NCI-H2196 treated with DMSO at 0.1 percent for 48 hours (cell line): ENCODE data around the gene PREX1.
A peak's percentile ranks its signal among the peaks of the same experiment; 100 is the strongest.

Experiments used
- DNase-seq: peaks from one replicate; lab custom pipeline; 2025; ENCODE audit not compliant: unreplicated experiment; lab: John Stamatoyannopoulos, UW

Gene PREX1

DNA sequence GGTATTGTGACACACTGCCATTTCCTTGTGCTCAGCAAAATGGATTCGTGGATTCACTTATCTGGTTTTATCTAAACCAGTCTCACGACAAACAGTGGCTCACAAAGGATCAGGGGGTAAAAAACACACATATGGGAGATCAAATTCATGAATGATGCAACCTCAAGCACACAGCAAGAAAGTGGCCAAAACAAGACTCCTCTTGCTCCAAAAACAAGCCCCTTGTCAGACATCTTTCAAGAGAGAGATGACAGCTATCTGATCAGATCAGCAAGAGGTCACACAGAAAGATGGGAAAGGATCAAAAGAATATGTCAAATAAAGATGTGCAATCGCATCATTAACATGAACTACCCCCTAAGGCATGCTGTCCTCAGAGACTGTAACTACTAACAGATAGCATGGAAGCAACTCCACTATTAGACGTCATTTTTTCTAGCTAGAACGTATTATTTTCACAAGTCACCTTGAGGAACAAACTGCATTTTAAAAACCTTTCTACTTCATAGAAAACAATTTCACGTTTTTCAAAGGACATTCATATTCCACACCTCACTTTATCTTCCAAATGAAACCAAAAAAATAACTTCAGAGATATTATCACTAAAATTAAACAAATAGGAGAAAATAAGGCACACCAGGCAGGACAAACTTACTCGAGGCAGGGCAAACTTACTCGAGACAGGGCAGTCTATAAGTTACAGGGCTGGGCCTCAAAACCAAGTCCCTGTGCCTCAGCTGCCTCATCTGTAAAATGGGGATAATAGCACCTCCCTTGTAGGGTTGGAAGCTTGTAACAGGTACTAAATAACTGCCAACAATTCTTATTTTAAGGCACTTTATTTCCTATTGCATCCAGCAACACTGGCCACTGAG lies 122.3 kb downstream of the PREX1 start:
- DNase-seq: no peak

GRCh38 chr20:48704761-48705160 lies 123.0 kb downstream of the PREX1 start:
- DNase-seq: no peak

DNA sequence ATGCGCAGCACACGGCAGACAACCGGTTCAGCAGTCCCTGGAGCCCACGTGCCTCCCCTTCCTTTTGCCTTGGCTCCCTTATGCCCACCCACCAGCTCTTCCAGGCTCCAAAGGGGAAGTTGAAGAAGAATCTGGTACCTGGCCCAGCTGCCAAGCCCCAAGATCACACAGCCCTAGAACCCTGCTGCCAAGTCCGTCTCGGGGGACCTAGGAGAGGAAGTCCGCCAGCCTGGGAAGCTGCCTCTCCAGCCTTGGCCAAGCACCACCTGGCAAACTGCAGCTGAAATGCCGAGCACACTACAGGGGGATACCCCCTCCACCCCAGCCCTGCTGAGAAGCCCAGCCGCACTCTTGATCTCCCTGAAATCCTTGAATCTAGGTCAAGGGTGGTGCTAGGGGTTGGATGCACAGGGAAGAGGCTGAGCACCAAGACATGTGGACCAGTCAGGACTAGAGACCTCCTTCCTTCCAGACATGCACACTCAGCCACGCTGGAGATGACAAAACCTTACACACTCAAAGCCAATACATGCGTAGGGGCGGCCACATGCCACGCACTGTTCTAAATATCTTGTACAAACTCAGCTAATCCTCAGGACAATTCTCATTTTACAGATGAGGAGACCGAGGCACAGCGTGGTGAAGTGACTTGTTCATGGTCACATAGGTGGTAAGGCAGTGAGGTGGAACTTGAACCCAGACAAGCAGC lies 124.1 kb downstream of the PREX1 start:
- DNase-seq: no peak

DNA sequence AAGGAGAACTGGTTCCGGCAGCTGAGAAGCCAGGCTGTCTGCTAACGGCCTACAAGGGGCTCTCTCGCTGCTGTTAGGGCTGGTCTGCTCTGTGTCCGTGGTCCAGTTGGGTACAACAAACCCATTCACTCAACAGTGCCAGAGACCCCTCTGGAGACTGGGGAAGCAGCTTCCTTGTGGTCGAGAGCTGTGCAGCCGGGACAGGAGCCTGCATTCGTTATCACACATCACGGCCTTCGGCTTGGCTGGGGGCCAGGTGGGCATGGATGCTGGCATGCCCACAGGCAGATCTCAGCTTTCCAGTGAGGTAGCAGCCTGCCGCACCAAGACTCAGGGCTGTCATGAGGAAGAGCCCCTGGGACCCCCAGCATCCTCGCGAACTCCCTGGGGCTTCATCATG lies 124.7 kb downstream of the PREX1 start:
- no peak for DNase-seq

DNA sequence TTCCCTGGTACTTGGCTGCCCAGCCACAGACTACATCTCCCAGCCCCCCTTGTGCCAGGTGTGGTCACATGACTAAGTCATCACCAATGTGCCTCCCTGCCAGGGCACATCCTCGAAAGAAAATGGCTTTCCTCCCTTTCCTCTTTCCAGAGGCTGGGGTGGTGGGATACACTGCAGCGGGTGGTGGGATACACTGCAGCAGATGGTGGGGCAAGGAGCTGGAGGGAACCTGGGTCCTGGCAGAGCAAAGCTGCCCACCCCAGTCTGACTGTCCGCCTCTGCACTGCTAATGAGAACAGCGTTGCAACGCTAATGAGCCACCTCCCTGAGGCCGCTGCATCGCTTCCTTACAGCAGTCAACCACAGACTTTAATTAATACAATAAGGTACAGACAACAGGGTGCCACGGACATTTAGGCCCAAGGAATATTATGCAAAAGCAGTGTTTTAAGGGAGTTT lies 125.3 kb downstream of the PREX1 start:
- DNase-seq: no peak

GRCh38 chr20:48701702-48702101 lies 126.1 kb downstream of the PREX1 start:
- DNase-seq: no peak

DNA sequence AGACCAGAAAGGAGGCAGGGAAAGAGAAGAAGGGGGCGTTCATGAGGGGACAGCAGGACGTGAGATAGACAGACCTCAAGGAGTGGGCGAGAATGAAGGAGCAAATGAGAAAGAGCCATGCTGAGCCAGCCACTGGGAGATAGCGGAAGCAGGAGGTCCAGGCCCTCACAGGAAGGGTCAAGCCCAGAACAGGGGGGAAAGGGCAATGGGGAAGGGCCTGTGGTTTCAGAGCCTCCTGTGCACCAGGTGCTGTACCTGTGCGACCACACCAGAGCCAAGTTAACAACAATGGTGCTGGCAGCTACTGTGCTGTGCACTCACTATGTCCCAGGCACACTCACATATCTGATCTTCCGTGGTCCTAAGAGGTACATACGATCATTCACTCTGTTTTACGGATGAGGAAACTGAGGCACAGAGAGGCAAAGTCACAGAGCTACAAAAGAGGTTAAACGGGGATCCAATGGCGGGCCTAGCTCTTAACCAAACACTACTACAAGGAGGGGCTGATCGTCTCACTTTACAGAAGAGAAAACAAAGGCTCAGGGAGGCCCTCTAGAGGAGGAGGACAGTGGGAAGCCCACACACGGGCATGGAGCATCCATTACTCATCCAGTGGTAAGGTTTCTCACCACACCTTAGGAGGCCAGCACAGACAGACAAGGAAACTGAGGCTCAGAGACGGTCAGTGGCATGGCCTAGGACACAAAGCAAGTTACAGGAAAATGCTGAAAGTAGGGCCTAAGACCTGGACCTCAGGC lies 129.1 kb downstream of the PREX1 start:
- no peak for DNase-seq

GRCh38 chr20:48697845-48698491 lies 129.8 kb downstream of the PREX1 start:
- peak; percentile 23 for DNase-seq

GRCh38 chr20:48696671-48697070 lies 131.1 kb downstream of the PREX1 start:
- no peak for DNase-seq

GRCh38 chr20:48695738-48696137 lies 132.1 kb downstream of the PREX1 start:
- no peak for DNase-seq

- no peak for DNase-seq
Observed at GRCh38 chr20:48695255-48695654, 132.5 kb downstream of the PREX1 start.

GRCh38 chr20:48694381-48694865 lies 133.4 kb downstream of the PREX1 start:
- no peak for DNase-seq

DNA sequence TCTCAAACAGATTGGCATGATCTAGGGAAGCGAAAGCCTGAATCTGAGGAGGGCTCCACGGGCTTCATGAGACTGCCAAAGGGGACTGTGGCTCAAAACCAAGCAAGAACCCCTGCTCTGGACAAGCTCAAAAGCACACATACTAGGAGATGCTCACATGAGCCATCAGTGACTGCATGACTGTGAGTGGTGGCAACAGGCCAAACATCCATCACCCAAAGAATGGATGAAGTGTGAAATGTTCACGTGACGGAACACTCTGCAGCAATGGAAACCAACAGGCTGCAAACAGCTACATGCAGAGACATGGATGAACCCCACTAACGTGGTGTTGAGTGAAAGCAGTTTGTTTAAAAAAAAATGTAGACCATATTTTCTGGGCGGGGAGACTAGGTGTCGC lies 136.3 kb downstream of the PREX1 start:
- DNase-seq: no peak

GRCh38 chr20:48690888-48691287 lies 136.9 kb downstream of the PREX1 start:
- no peak for DNase-seq

- no peak for DNase-seq
Observed at GRCh38 chr20:48689874-48690571, 137.8 kb downstream of the PREX1 start.

GRCh38 chr20:48689388-48689787 lies 138.4 kb downstream of the PREX1 start:
- no peak for DNase-seq

DNA sequence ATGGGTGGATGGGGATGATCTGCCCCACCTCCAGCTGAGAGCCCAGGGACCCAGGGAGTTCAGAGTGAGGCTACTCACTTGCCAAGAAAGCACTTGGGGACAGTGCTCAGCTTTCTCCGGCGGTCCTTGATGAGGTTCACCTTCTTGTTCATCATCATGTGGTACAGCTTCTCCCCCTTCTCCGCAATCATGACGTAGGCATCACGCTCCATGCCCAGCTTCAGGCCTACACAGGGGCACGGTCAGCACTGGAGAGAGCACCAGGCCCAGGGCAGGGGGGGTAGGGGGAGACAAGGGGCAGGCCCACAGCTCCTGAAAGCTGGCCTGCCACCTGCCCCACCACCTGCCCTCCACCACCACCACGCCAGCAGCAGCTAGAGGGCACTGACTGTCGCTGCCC lies 139.2 kb downstream of the PREX1 start:
- no peak for DNase-seq

DNA sequence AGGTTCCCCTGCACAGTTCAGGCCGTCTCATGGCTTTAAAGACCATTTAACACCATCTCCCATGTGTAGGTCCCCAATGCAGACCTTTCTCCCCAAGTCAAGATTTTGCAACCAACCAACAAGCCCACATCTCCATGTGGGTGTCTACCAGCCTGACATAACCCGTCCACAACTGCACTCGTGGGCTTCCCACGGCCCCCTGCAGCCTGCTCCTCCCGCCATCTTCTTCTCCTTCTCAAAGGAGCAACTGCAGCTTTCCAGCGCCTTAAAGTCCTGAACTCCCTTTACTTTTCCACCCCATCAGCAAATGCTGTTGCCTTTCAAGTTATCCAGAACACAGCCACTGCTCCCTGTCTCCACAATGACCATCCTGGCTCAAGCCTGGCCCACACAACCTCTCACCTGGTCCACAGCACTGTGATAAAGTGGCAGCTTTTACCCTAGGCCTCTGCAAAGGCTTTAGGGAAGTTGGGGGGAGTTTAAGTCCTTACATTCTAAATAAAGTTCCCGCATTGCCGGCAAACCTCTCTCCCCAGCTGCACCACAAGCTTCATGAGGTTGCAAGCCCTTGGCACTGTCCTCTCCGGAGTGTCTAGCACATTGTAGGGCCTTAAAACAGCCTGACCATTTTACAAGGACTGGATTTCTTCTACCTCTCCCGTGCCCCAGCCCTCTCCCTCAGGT lies 140.5 kb downstream of the PREX1 start:
- no peak for DNase-seq

DNA sequence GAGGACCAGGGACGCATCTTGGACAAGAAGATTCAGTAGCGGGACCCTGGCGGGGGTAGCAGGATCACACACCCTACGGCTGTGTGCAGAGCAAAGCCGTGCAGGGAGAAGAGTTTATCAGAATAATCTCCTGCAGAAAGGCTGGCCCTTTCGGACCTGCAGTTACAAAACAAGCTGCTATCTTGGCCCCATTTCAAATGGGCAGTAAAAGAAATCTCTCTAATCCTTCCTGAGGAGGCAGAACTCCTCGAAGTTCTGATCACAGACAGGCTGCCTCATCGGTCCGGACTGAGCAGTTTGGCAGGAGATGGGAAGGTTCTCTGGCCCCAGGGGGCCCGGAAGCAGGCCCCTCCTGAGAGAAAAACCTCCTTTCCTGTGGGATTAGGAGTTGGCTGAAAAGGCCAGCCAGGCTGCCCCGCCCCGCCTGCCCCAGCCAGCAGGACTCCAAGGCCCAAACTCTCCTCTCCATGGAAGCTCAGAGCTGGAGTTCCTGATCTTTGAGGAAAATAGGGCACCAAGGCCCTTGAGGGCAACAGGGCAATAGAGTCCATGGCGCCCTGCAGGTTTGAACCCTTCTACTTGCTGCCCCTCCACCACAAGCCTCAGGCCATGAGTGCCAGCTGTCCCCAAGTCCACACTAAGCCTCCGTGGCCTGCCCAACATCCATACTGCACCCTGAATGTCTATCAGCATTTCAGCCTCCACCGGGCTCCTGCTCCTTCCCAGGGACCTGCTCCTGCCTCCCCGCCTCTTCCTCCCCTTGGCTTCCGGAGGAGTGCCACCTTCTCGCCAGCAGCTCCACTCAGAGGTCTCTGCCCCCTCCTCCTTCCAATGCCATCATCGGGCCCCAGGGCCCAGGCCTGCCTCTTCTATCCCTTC lies 141.3 kb downstream of the PREX1 start:
- no peak for DNase-seq
